ENCODE results near the gene RUFY2. TPM values are rescaled to one million over a fixed set of nuclear protein-coding genes. Genes with fewer than 3 reads are reported as not detected.

The RUFY2 gene
- total RNA-seq, 1 donor from 2014 or later: 7.5 TPM

GRCh38 chr10:68302871-68303270, 104.2 kb downstream of the RUFY2 start:
- Histone ChIP-seq H3K4me3 (no peak overlapping the region), H3K27ac (no peak overlapping the region), H3K36me3 (no peaks in the 10 kb centered on the region), H3K27me3 (no peaks in the 10 kb centered on the region), H3K4me1 (no peaks in the 10 kb centered on the region), H3K9me3 (no peaks in the 10 kb centered on the region)
- TF ChIP-seq CTCF (IDR thresholded peaks at IDR 0.05): no peak
- DNase-seq (ENCODE audit: low spot score in 2 of 2): no peak
- intact Hi-C loops (cut with DNase I): loop anchor here (5.0 kb wide), 1 partner anchor 446 kb away; no protein-coding TSS in a partner anchor

GRCh38 chr10:68302503-68302823, 104.6 kb downstream of the RUFY2 start:
- no peaks in the 10 kb centered on the region for H3K27me3 ChIP-seq
- no peak for TF ChIP-seq CTCF (IDR thresholded peaks at IDR 0.05)
- no peak overlapping the region for H3K27ac ChIP-seq
- no peaks in the 10 kb centered on the region for H3K36me3 ChIP-seq
- no peak for DNase-seq (ENCODE audit: low spot score in 2 of 2)
- H3K9me3 ChIP-seq: no peaks in the 10 kb centered on the region
- H3K4me1 ChIP-seq: no peaks in the 10 kb centered on the region
- no peak overlapping the region for H3K4me3 ChIP-seq
- intact Hi-C loops (cut with DNase I): loop anchor here (5.0 kb wide), 1 partner anchor 445 kb away; no protein-coding TSS in a partner anchor

- Histone ChIP-seq H3K4me3 (no peak overlapping the region), H3K27ac (no peak overlapping the region), H3K9me3 (no peaks in the 10 kb centered on the region), H3K27me3 (no peaks in the 10 kb centered on the region), H3K36me3 (no peaks in the 10 kb centered on the region), H3K4me1 (no peaks in the 10 kb centered on the region)
- intact Hi-C loops (cut with DNase I): loop anchor here (5.0 kb wide), 1 partner anchor 445 kb away; no protein-coding TSS in a partner anchor
- no peak for DNase-seq (ENCODE audit: low spot score in 2 of 2)
- TF ChIP-seq CTCF (IDR thresholded peaks at IDR 0.05): peak; percentile 16 to 46 (median 32)
These were observed 105.1 kb downstream of the RUFY2 start for GRCh38 chr10:68301790-68302502.

GRCh38 chr10:68301301-68301700, 105.8 kb downstream of the RUFY2 start:
- no peak for DNase-seq (ENCODE audit: low spot score in 2 of 2)
- no peaks in the 10 kb centered on the region for H3K27me3 ChIP-seq
- no peak overlapping the region for H3K4me3 ChIP-seq
- intact Hi-C loops (cut with DNase I): loop anchor here (5.0 kb wide), 1 partner anchor 444 kb away; no protein-coding TSS in a partner anchor
- H3K9me3 ChIP-seq: no peaks in the 10 kb centered on the region
- no peaks in the 10 kb centered on the region for H3K4me1 ChIP-seq
- peaks cover 0 to 5% of the 10 kb centered on the region in 2 donors for H3K36me3 ChIP-seq
- TF ChIP-seq CTCF (IDR thresholded peaks at IDR 0.05): no peak
- no peak overlapping the region for H3K27ac ChIP-seq

GRCh38 chr10:68296843-68297663, 110.0 kb downstream of the RUFY2 start:
- intact Hi-C loops (cut with DNase I): no loop called here

More at GRCh38 chr10:68296843-68297663, 110.0 kb downstream of the RUFY2 start:
- Histone ChIP-seq H3K4me1 (no peaks in the 10 kb centered on the region), H3K36me3 (peaks cover 0 to 5% of the 10 kb centered on the region in 2 donors), H3K9me3 (no peaks in the 10 kb centered on the region), H3K27ac (no peak overlapping the region), H3K4me3 (no peak overlapping the region), H3K27me3 (no peaks in the 10 kb centered on the region)
- no peak for TF ChIP-seq CTCF (IDR thresholded peaks at IDR 0.05)
- DNase-seq (ENCODE audit: low spot score in 2 of 2): no peak

Other genes with a start within 250 kb of the RUFY2 start
- gene ATOH7, start 175.2 kb downstream of the RUFY2 start, total RNA-seq: not detected
- gene HNRNPH3, start 75.2 kb downstream of the RUFY2 start, total RNA-seq: 12.6 TPM
- 0.32 TPM for gene PBLD, start 74.3 kb downstream of the RUFY2 start, total RNA-seq
- gene DNA2, start 64.7 kb upstream of the RUFY2 start, total RNA-seq: 1.4 TPM
- 9.5 TPM for gene SLC25A16, start 120.2 kb upstream of the RUFY2 start, total RNA-seq
- gene TET1, start 153.1 kb upstream of the RUFY2 start, total RNA-seq: 3.9 TPM